Measurements from ENCODE around the gene TRPM4. TPM values are rescaled to one million over a fixed set of nuclear protein-coding genes. Genes with fewer than 3 reads are reported as not detected.

Gene TRPM4
- total RNA-seq, 2 experiments from 2014 or later, result 0.40 to 0.54 TPM

GRCh38 chr19:49150944-49151243 lies 6.7 kb upstream of the TRPM4 start:
- H3K27ac Mint-ChIP-seq, result no peak overlapping the region
- H3K27me3 Mint-ChIP-seq, result peaks cover 70% of the 10 kb centered on the region
- H3K36me3 Mint-ChIP-seq (ENCODE audit: low read depth), result no peaks in the 10 kb centered on the region
- peaks cover 23% of the 10 kb centered on the region for H3K4me1 Mint-ChIP-seq (ENCODE audit: low read depth)
- POLR2A ChIA-PET, result interaction anchor here (0.9 kb wide), 1 partner anchor 11 kb away, joined by 3 read pairs; no protein-coding TSS in a partner anchor
- no peak for ATAC-seq
- TF ChIP-seq CTCF (IDR thresholded peaks at IDR 0.05), result no peak
- CTCF ChIA-PET, result interaction anchor here (1.2 to 1.5 kb wide), 2 partner anchors 37 to 53 kb away, joined by 3 to 10 read pairs; partner anchors contain the start of gene LIN7B
- H3K9me3 Mint-ChIP-seq, result peaks cover 2% of the 10 kb centered on the region
- DNase-seq, result no peak
- no peak overlapping the region for H3K4me3 Mint-ChIP-seq
- intact Hi-C loops (cut with micrococcal nuclease), result no loop called here

DNA sequence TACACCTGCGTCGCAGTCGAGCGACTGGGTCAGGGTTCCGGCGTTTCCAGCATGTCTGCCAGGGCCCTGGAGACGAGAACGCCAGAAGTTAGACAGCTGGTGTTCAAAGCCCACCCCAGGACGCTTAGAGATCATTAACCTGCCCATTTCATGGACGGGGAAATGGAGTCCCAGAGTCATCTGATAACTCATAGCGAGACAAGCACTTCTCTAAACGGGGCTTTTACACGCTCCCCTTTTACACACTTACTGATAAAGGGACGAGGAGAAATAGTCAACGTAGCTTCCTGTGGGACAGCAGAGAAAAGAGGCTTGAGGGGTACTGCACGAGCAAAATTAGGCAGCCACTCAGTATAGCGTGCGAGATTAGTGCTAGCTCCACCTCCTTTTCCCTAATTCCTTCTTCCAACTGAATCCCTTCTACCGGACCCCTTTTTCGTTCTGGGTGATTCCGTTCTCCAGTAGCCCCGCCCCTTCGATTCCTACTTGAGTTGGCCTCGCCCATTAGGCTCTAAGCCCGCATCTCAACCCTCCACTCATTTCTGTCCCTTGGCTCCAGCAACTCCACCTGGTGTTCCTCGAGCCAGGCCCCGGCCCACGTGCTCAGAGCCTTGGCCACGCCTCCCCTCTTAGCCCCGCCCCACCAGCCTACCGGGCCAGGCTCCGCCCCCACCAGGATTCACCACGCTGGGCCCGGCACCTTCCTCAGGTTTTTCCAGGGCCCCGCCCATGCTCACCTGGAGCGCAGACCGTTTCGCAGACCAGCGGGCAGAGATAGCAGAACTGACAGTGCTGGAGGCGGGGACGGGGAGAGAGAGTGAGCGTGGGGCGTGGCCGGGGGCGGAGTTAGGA lies 6.1 kb upstream of the TRPM4 start:
- Mint-ChIP-seq H3K27ac (no peak overlapping the region), H3K4me1 (ENCODE audit: low read depth) (peaks cover 23% of the 10 kb centered on the region), H3K36me3 (ENCODE audit: low read depth) (no peaks in the 10 kb centered on the region), H3K27me3 (peaks cover 70% of the 10 kb centered on the region), H3K9me3 (peaks cover 2% of the 10 kb centered on the region), H3K4me3 (no peak overlapping the region)
- ChIA-PET POLR2A (interaction anchor here (0.9 kb wide), 1 partner anchor 11 kb away, joined by 3 read pairs; no protein-coding TSS in a partner anchor), CTCF (interaction anchor here (1.2 to 1.5 kb wide), 2 partner anchors 37 to 54 kb away, joined by 3 to 10 read pairs; partner anchors contain the start of gene LIN7B)
- TF ChIP-seq CTCF (IDR thresholded peaks at IDR 0.05), result no peak
- peak; percentile 38 for ATAC-seq
- peak; percentile 61 for DNase-seq
- intact Hi-C loops (cut with micrococcal nuclease), result no loop called here

DNA sequence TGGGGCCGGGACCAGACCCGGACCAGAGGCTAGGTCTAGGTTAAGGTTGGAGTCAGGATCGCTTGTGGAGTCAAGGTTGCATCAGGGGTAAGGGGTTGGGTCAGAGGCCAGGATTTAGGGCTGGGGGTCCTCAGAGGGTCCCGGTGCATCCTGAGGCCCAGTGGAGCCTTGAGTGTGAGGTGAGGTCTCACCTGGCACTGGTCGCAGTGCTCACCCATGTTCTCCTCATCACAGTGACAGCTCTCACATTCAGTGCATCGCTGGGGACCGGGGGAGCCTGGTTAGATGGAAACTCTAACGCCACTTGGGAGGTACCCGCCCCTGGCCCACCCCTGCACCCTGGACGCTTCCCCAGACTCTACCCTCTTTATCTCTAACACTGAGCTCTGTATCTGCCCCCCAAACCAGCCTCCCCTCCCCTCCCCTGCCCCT lies 5.5 kb upstream of the TRPM4 start:
- no peak for TF ChIP-seq CTCF (IDR thresholded peaks at IDR 0.05)
- ChIA-PET POLR2A (no interaction called here), CTCF (no interaction called here)
- H3K4me3 Mint-ChIP-seq, result no peak overlapping the region
- H3K9me3 Mint-ChIP-seq, result peaks cover 2% of the 10 kb centered on the region
- H3K27me3 Mint-ChIP-seq, result peaks cover 66% of the 10 kb centered on the region
- H3K27ac Mint-ChIP-seq, result no peak overlapping the region
- H3K36me3 Mint-ChIP-seq (ENCODE audit: low read depth), result no peaks in the 10 kb centered on the region
- ATAC-seq (no peak), DNase-seq (no peak)
- intact Hi-C loops (cut with micrococcal nuclease), result no loop called here
- peaks cover 23% of the 10 kb centered on the region for H3K4me1 Mint-ChIP-seq (ENCODE audit: low read depth)

DNA sequence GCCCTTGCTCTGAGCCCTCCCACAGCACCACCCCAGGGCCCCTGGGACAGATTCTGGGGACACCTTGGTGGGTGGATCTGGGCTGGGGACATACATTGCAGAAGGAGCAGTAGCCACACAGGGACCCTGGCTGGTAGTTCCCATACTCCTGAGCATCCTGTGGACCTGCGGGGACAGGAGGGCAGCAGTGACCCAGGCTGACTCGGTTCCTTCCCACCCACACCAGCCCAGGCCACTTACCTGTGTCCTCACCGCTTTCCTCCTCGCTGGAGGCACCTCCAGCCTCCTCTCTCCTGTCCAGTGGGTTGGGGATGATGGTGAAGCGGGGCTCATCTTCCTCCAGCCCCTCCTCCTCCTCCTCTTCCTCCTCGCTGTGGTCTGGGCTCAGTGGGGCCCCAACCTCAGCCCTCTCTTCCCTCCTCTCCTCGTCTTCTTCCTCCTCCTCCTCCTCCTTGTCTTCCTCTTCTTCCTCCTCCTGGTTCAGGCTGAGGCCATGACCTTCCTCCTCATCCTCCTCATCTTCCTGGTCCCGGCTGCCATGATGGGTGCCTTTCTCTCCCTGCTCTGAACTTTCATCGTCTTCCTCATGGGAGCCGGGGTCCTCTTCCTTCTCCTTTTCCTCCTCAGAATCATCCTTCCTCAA lies 4.3 kb upstream of the TRPM4 start:
- intact Hi-C loops (cut with micrococcal nuclease), result no loop called here
- no peak overlapping the region for H3K4me3 Mint-ChIP-seq
- peaks cover 26% of the 10 kb centered on the region for H3K4me1 Mint-ChIP-seq (ENCODE audit: low read depth)
- H3K36me3 Mint-ChIP-seq (ENCODE audit: low read depth), result no peaks in the 10 kb centered on the region
- no peak for TF ChIP-seq CTCF (IDR thresholded peaks at IDR 0.05)
- ChIA-PET CTCF (no interaction called here), POLR2A (no interaction called here)
- no peak for DNase-seq
- no peak for ATAC-seq
- peaks cover 72% of the 10 kb centered on the region for H3K27me3 Mint-ChIP-seq
- peaks cover 2% of the 10 kb centered on the region for H3K9me3 Mint-ChIP-seq
- H3K27ac Mint-ChIP-seq, result no peak overlapping the region

DNA sequence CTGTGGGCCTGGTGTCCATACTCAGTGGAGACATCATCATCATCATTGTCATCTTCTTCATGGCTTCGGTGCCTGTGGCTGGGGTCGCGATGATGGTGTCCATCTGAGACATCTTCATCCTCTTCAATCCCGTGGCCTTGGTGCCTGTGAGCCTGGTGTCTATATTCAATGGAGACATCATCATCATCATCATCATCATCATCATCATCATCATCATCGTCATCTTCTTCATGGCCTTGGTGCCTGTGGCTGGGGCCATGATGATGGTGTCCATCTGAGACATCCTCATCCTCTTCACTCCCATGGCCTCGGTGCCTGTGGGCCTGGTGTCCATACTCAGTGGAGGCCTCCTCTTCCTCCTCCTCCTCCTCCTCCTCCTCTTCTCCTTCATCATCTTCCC lies 3.3 kb upstream of the TRPM4 start:
- Mint-ChIP-seq H3K27me3 (peaks cover 67% of the 10 kb centered on the region), H3K9me3 (peaks cover 2% of the 10 kb centered on the region), H3K4me3 (no peak overlapping the region), H3K4me1 (ENCODE audit: low read depth) (peaks cover 24% of the 10 kb centered on the region), H3K27ac (no peak overlapping the region), H3K36me3 (ENCODE audit: low read depth) (no peaks in the 10 kb centered on the region)
- no peak for TF ChIP-seq CTCF (IDR thresholded peaks at IDR 0.05)
- CTCF ChIA-PET, result no interaction called here
- POLR2A ChIA-PET, result no interaction called here
- ATAC-seq (no peak), DNase-seq (no peak)
- intact Hi-C loops (cut with micrococcal nuclease), result no loop called here
